Panc1 (cell line): ENCODE results near the gene SORCS1.

Experiments
- CTCF ChIP-seq: fragments of 450-650 bp; IDR thresholded peaks from 2 replicates; pipeline ENCODE4 v1.5.1; 2017; ENCODE audit warnings: mild to moderate bottlenecking
- POLR2AphosphoS5 ChIP-seq: IDR thresholded peaks from 2 replicates; pipeline ENCODE4 v1.6.1; 2012; ENCODE audit warnings: mild to moderate bottlenecking, low read depth, low read length, moderate library complexity
- REST ChIP-seq, 2 experiments: IDR thresholded peaks; 2 replicates each; pipeline ENCODE4 v1.6.1; 2011 to 2012; ENCODE audit warnings: low read depth in 2 of 2, control low read depth in 1 of 2, low read length in 1 of 2, mild to moderate bottlenecking in 1 of 2, moderate library complexity in 1 of 2; ENCODE audit not compliant: insufficient read depth in 1 of 2

DNA sequence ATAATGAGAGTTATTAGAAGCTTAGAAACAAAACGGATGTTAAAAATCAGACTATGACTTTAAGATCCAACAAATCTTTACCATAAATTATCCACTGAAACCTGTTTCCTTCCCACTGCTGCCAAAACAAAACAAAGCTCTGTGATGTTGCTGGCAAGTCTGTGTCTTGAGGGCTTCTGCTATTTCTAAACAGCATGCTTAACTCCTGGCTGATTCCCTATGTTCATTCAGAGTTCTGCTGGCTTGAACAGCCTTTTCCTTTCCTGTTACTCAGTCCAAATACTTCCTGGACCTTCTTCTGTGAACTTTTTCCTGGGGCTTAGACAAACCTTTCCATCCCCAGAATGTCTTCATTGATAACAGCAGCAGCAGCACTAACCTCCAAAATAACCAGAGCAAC is 448.1 kb downstream of the SORCS1 start:
- TF ChIP-seq CTCF (no peak), REST (IDR thresholded peaks at IDR 0.05; ENCODE audit: insufficient read depth in 1 of 2, low read depth in 2 of 2, low read length in 1 of 2) (no peak), POLR2AphosphoS5 (no peak)
